Astrocyte (in vitro differentiated cells and primary cell): ENCODE data around the gene NME5. TPM values are rescaled to one million over a fixed set of nuclear protein-coding genes. Genes with fewer than 3 reads are reported as not detected.

Source experiments
- DNase-seq: peaks from one replicate; pipeline ENCODE4 v3.0.0-alpha.2; 2010; ENCODE audit warnings: low read depth
- FAIRE-seq: peaks from 2 replicates; lab custom pipeline; 2011; peaks lifted over from hg19 to GRCh38; lab: Jason Lieb, UNC
- H2AFZ ChIP-seq: 2 replicates; pipeline ENCODE4 v1.6.0; 2012; ENCODE audit warnings: low read depth, low read length, inconsistent platforms
- H3K27ac ChIP-seq: 2 replicates; pipeline ENCODE4 v1.5.1; 2011; ENCODE audit warnings: low read depth, low read length, inconsistent platforms
- H3K27me3 ChIP-seq: 2 replicates; pipeline ENCODE4 v1.6.0; 2011; ENCODE audit warnings: low read length, inconsistent platforms; ENCODE audit not compliant: insufficient read depth
- H3K36me3 ChIP-seq: 2 replicates; pipeline ENCODE4 v1.5.1; 2011; ENCODE audit warnings: low read length, inconsistent platforms; ENCODE audit not compliant: insufficient read depth
- H3K4me1 ChIP-seq: 2 replicates; pipeline ENCODE4 v1.5.1; 2011; ENCODE audit warnings: low read length, inconsistent platforms; ENCODE audit not compliant: insufficient read depth
- H3K4me2 ChIP-seq: 2 replicates; pipeline ENCODE4 v1.6.0; 2012; ENCODE audit warnings: low read length, inconsistent platforms
- H3K4me3 ChIP-seq: 2 replicates; pipeline ENCODE4 v1.5.1; 2011; ENCODE audit warnings: low read depth, mild to moderate bottlenecking, low read length, inconsistent platforms; ENCODE audit not compliant: insufficient read depth
- H3K79me2 ChIP-seq: 2 replicates; pipeline ENCODE4 v1.6.0; 2012; ENCODE audit warnings: mild to moderate bottlenecking, low read length, inconsistent platforms; ENCODE audit not compliant: insufficient read depth
- H3K9ac ChIP-seq: 2 replicates; pipeline ENCODE4 v1.6.0; 2012; ENCODE audit warnings: mild to moderate bottlenecking, low read length, inconsistent platforms
- H3K9me3 ChIP-seq: 2 replicates; pipeline ENCODE4 v1.5.1; 2012; ENCODE audit warnings: low read depth, mild to moderate bottlenecking, low read length, inconsistent platforms; ENCODE audit not compliant: insufficient read depth
- H4K20me1 ChIP-seq: 2 replicates; pipeline ENCODE4 v1.6.0; 2012; ENCODE audit warnings: low read length, inconsistent platforms; ENCODE audit not compliant: insufficient read depth
- H3K27ac Mint-ChIP-seq: one replicate; pipeline ENCODE4 v1.8.0; 2021; ENCODE audit warnings: mild to moderate bottlenecking, mixed read lengths; ENCODE audit not compliant: unreplicated experiment
- H3K27me3 Mint-ChIP-seq: one replicate; pipeline ENCODE4 v1.8.0; 2021; ENCODE audit warnings: low read depth, mixed read lengths; ENCODE audit not compliant: unreplicated experiment
- H3K36me3 Mint-ChIP-seq: one replicate; pipeline ENCODE4 v1.8.0; 2021; ENCODE audit warnings: low read depth, mixed read lengths; ENCODE audit not compliant: unreplicated experiment
- H3K4me1 Mint-ChIP-seq: one replicate; pipeline ENCODE4 v1.8.0; 2021; ENCODE audit warnings: low read depth, mixed read lengths; ENCODE audit not compliant: unreplicated experiment
- H3K4me3 Mint-ChIP-seq: one replicate; pipeline ENCODE4 v1.8.0; 2021; ENCODE audit warnings: mild to moderate bottlenecking, moderate library complexity, mixed read lengths; ENCODE audit not compliant: unreplicated experiment
- H3K9me3 Mint-ChIP-seq: one replicate; pipeline ENCODE4 v1.8.0; 2021; ENCODE audit warnings: mild to moderate bottlenecking, mixed read lengths; ENCODE audit not compliant: unreplicated experiment
- EZH2 ChIP-seq: IDR thresholded peaks from 2 replicates; pipeline ENCODE4 v1.6.1; 2012; ENCODE audit warnings: mild to moderate bottlenecking, low read length, inconsistent platforms; ENCODE audit not compliant: insufficient read depth
- total RNA-seq: library from RNA; stranded (reverse); gene quantifications from 2 replicates; pipeline ENCODE4 v1.2.1, GENCODE V29; 2021
- TF ChIP-seq, protein P1 (sequence below): IDR thresholded peaks from 2 replicates; pipeline ENCODE4 v1.5.1; 2011; ENCODE audit warnings: low read depth, mild to moderate bottlenecking, inconsistent platforms, low read length, moderate library complexity; ENCODE audit not compliant: insufficient read depth

Gene NME5
- total RNA-seq, 1 donor from 2014 or later: 3.2 TPM

DNA sequence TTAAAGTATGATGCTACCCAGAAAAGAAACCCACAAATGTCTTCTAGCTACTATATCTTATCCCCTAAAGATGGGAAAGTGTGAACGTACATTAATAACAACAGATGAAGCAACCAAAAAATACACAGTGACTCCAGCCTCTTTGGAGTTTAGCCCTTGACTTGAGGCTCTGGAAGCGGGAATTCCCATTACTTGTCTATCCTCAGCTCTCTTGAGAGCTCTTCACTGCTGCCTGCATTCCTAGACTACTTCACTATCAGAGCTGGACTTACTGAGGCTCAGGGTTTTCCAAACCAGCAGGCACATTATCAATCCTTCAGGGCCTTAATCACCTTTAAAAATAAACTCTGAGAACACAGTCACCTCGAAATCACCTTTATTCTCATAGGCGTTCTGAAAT, 1.0 kb upstream of the NME5 start:
- no peak overlapping the region for H3K4me3 Mint-ChIP-seq
- H3K4me2 ChIP-seq: no peak overlapping the region
- H3K9me3 ChIP-seq: no peaks in the 10 kb centered on the region
- H3K9me3 Mint-ChIP-seq: no peaks in the 10 kb centered on the region
- H3K27ac ChIP-seq: no peak overlapping the region
- peaks cover 4% of the 10 kb centered on the region for H3K4me1 ChIP-seq
- no peaks in the 10 kb centered on the region for H3K4me1 Mint-ChIP-seq
- H3K36me3 Mint-ChIP-seq: no peaks in the 10 kb centered on the region
- H3K27me3 Mint-ChIP-seq: no peaks in the 10 kb centered on the region
- no peaks in the 10 kb centered on the region for H3K27me3 ChIP-seq
- TF ChIP-seq, protein P1, sequence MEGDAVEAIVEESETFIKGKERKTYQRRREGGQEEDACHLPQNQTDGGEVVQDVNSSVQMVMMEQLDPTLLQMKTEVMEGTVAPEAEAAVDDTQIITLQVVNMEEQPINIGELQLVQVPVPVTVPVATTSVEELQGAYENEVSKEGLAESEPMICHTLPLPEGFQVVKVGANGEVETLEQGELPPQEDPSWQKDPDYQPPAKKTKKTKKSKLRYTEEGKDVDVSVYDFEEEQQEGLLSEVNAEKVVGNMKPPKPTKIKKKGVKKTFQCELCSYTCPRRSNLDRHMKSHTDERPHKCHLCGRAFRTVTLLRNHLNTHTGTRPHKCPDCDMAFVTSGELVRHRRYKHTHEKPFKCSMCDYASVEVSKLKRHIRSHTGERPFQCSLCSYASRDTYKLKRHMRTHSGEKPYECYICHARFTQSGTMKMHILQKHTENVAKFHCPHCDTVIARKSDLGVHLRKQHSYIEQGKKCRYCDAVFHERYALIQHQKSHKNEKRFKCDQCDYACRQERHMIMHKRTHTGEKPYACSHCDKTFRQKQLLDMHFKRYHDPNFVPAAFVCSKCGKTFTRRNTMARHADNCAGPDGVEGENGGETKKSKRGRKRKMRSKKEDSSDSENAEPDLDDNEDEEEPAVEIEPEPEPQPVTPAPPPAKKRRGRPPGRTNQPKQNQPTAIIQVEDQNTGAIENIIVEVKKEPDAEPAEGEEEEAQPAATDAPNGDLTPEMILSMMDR: no peak
- no peak for TF ChIP-seq EZH2
- H3K36me3 ChIP-seq: no peaks in the 10 kb centered on the region
- no peak overlapping the region for H3K4me3 ChIP-seq
- no peak overlapping the region for H2AFZ ChIP-seq
- H3K27ac Mint-ChIP-seq: no peak overlapping the region
- DNase-seq: no peak
- no peak overlapping the region for H3K9ac ChIP-seq
- H4K20me1 ChIP-seq: no peaks in the 10 kb centered on the region
- FAIRE-seq: no peak
- no peaks in the 10 kb centered on the region for H3K79me2 ChIP-seq

- Histone ChIP-seq H3K79me2 (no peaks in the 10 kb centered on the region), H3K9me3 (no peaks in the 10 kb centered on the region), H3K27me3 (no peaks in the 10 kb centered on the region), H3K4me3 (peak overlapping the region; percentile 59), H2AFZ (peak overlapping the region; percentile 46), H4K20me1 (no peaks in the 10 kb centered on the region), H3K4me2 (peak overlapping the region; percentile 83), H3K27ac (no peak overlapping the region), H3K4me1 (peaks cover 4% of the 10 kb centered on the region), H3K36me3 (no peaks in the 10 kb centered on the region), H3K9ac (no peak overlapping the region)
- no peak for DNase-seq
- Mint-ChIP-seq H3K4me3 (peak overlapping the region; percentile 87), H3K36me3 (no peaks in the 10 kb centered on the region), H3K27me3 (no peaks in the 10 kb centered on the region), H3K27ac (no peak overlapping the region), H3K4me1 (no peaks in the 10 kb centered on the region), H3K9me3 (no peaks in the 10 kb centered on the region)
- TF ChIP-seq, protein P1: no peak
- TF ChIP-seq EZH2: no peak
- FAIRE-seq: no peak
These were observed 508 bp upstream of the NME5 start for GRCh38 chr5:138139781-138140090.

GRCh38 chr5:138132543-138132942, 6.7 kb downstream of the NME5 start:
- TF ChIP-seq, protein P1: no peak
- TF ChIP-seq EZH2: no peak
- H4K20me1 ChIP-seq: no peaks in the 10 kb centered on the region
- Mint-ChIP-seq H3K9me3 (no peaks in the 10 kb centered on the region), H3K4me1 (no peaks in the 10 kb centered on the region), H3K27me3 (no peaks in the 10 kb centered on the region), H3K27ac (no peak overlapping the region), H3K4me3 (no peak overlapping the region), H3K36me3 (no peaks in the 10 kb centered on the region)
- H3K36me3 ChIP-seq: no peaks in the 10 kb centered on the region
- H3K4me1 ChIP-seq: no peaks in the 10 kb centered on the region
- no peaks in the 10 kb centered on the region for H3K9me3 ChIP-seq
- no peaks in the 10 kb centered on the region for H3K79me2 ChIP-seq
- H3K4me3 ChIP-seq: no peak overlapping the region
- H3K9ac ChIP-seq: no peak overlapping the region
- no peak overlapping the region for H2AFZ ChIP-seq
- no peak overlapping the region for H3K27ac ChIP-seq
- no peak for DNase-seq
- no peak for FAIRE-seq
- H3K27me3 ChIP-seq: no peaks in the 10 kb centered on the region
- no peak overlapping the region for H3K4me2 ChIP-seq
